ENCODE measurements around the gene EEF1A1. TPM values are rescaled to one million over a fixed set of nuclear protein-coding genes. Genes with fewer than 3 reads are reported as not detected.

The EEF1A1 gene
- polyA plus RNA-seq, result 596 and 624 TPM in 2 replicates

GRCh38 chr6:73520688-73521350 is at the start of gene EEF1A1:
Gene EEF1A1 (minus strand): TSS chr6:73521032. CDS start chr6:73520026, 1,006 bp downstream.

Other genes starting within 250 kb of the EEF1A1 start
- gene DPPA5, start 166.8 kb downstream of the EEF1A1 start, polyA plus RNA-seq, result not detected in 2 replicates
- not detected in 2 replicates for gene KHDC3L, start 158.4 kb downstream of the EEF1A1 start, polyA plus RNA-seq
- not detected in 2 replicates for gene OOEP, start 151.1 kb downstream of the EEF1A1 start, polyA plus RNA-seq
- gene DDX43, start 126.2 kb downstream of the EEF1A1 start, polyA plus RNA-seq, result not detected in 2 replicates
- 0.12 and 2.1 TPM in 2 replicates for gene CGAS, start 68.7 kb downstream of the EEF1A1 start, polyA plus RNA-seq
- gene MTO1, start 59.3 kb downstream of the EEF1A1 start, polyA plus RNA-seq, result 39.1 and 46.0 TPM in 2 replicates
- 3.5 and 7.6 TPM in 2 replicates for gene SLC17A5, start 133.0 kb upstream of the EEF1A1 start, polyA plus RNA-seq
- 0.51 TPM in 1 of 2 replicates, not detected in the other for gene CD109, start 175.2 kb upstream of the EEF1A1 start, polyA plus RNA-seq

All from Purkinje cell (primary cell).